Activated T-cell treated with anti-CD3 and anti-CD28 coated beads for 1 hour (primary cell): ENCODE data around the gene KRT16.
"Not testable (repeated sequence)": the region's sequence is repeated elsewhere in the genome, so short reads cannot be mapped to it uniquely, and the experiment has no call there.

ENCODE experiments used
- DNase-seq: peaks from one replicate; pipeline ENCODE4 v3.0.0-alpha.2; 2020; ENCODE audit warnings: low read depth

The KRT16 gene

GRCh38 chr17:41614767-41615166, 2.2 kb upstream of the KRT16 start:
- not testable (repeated sequence) for DNase-seq

GRCh38 chr17:41614098-41614497, 1.5 kb upstream of the KRT16 start:
- no peak for DNase-seq

GRCh38 chr17:41613277-41614082, 913 bp upstream of the KRT16 start:
- no peak for DNase-seq

GRCh38 chr17:41610965-41611640, 1.5 kb downstream of the KRT16 start:
- DNase-seq = no peak

GRCh38 chr17:41610061-41610517, 2.5 kb downstream of the KRT16 start:
- not testable (repeated sequence) for DNase-seq

- DNase-seq = not testable (repeated sequence)
Measured at GRCh38 chr17:41606930-41607329, 5.6 kb downstream of the KRT16 start.

GRCh38 chr17:41602524-41602923, 10.0 kb downstream of the KRT16 start:
- no peak for DNase-seq

GRCh38 chr17:41600318-41600717, 12.2 kb downstream of the KRT16 start:
- DNase-seq = no peak

GRCh38 chr17:41599680-41600079, 12.9 kb downstream of the KRT16 start:
- DNase-seq = no peak

GRCh38 chr17:41595585-41595984, 17.0 kb downstream of the KRT16 start:
- no peak for DNase-seq

- DNase-seq = no peak
Measured at GRCh38 chr17:41594363-41594915, 18.1 kb downstream of the KRT16 start.

GRCh38 chr17:41593306-41593981, 19.1 kb downstream of the KRT16 start:
- DNase-seq = no peak

GRCh38 chr17:41592601-41593305, 19.8 kb downstream of the KRT16 start:
- DNase-seq = no peak

GRCh38 chr17:41589301-41589700, 23.3 kb downstream of the KRT16 start:
- no peak for DNase-seq

- DNase-seq = no peak
Measured at GRCh38 chr17:41588126-41588810, 24.3 kb downstream of the KRT16 start.

- DNase-seq = no peak
Measured at GRCh38 chr17:41586863-41587495, 25.6 kb downstream of the KRT16 start, which contains the start of gene KRT14. Gene KRT14, minus strand, starts transcription at chr17:41586895. Its CDS starts 61 bp downstream, at chr17:41586834.

- no peak for DNase-seq
Measured at GRCh38 chr17:41585301-41586056, 27.1 kb downstream of the KRT16 start.

GRCh38 chr17:41584331-41584927, 28.1 kb downstream of the KRT16 start:
- not testable (repeated sequence) for DNase-seq
